KMS-11 (cell line): Measurements from ENCODE around the gene ZNF385B.

Source experiments
- H2AFZ ChIP-seq: fragments of 200-600 bp; sonication (generic); 2 replicates; pipeline ENCODE4 v1.6.1; 2016; ENCODE audit warnings: antibody characterized with exemption, mixed run types, low read depth
- H3K27ac ChIP-seq: fragments of 200-600 bp; sonication (generic); 2 replicates; pipeline ENCODE4 v1.6.1; 2016; ENCODE audit warnings: mild to moderate bottlenecking, mixed run types
- H3K27me3 ChIP-seq: fragments of 200-600 bp; sonication (generic); 2 replicates; pipeline ENCODE4 v1.6.1; 2017; ENCODE audit warnings: mild to moderate bottlenecking, low read depth, mixed run types, moderate library complexity; ENCODE audit not compliant: insufficient read depth
- H3K36me3 ChIP-seq: fragments of 200-600 bp; sonication (generic); 2 replicates; pipeline ENCODE4 v1.6.1; 2017; ENCODE audit warnings: mild to moderate bottlenecking, mixed run types; ENCODE audit not compliant: insufficient read depth
- H3K4me1 ChIP-seq: fragments of 200-600 bp; sonication (generic); 2 replicates; pipeline ENCODE4 v1.6.1; 2016; ENCODE audit warnings: mild to moderate bottlenecking, low read depth, mixed run types; ENCODE audit not compliant: poor library complexity, severe bottlenecking
- H3K4me2 ChIP-seq: fragments of 200-600 bp; sonication (generic); 2 replicates; pipeline ENCODE4 v1.7.0; 2016; ENCODE audit warnings: mild to moderate bottlenecking, mixed run types
- H3K4me3 ChIP-seq: fragments of 200-600 bp; sonication (generic); IDR thresholded peaks from 2 replicates; pipeline ENCODE4 v1.6.1; 2017; ENCODE audit warnings: low read depth, low read length, mixed read lengths; ENCODE audit not compliant: insufficient read depth
- H3K79me2 ChIP-seq: fragments of 200-600 bp; sonication (generic); 2 replicates; pipeline ENCODE4 v1.6.1; 2016; ENCODE audit warnings: low read depth, mixed run types; ENCODE audit not compliant: insufficient read depth
- H3K9ac ChIP-seq: fragments of 200-600 bp; sonication (generic); 2 replicates; pipeline ENCODE4 v1.6.1; 2016; ENCODE audit warnings: mild to moderate bottlenecking, mixed run types
- H4K20me1 ChIP-seq: fragments of 200-600 bp; sonication (generic); 2 replicates; pipeline ENCODE4 v1.6.1; 2016; ENCODE audit warnings: mild to moderate bottlenecking, mixed run types; ENCODE audit not compliant: insufficient read depth
- CTCF ChIP-seq: fragments of 200-600 bp; sonication (generic); conservative IDR thresholded peaks from 2 replicates; pipeline ENCODE4 v1.6.1; 2017; ENCODE audit warnings: low read depth, mild to moderate bottlenecking, antibody characterized with exemption, low read length, moderate library complexity, mixed read lengths

The ZNF385B gene

GRCh38 chr2:179538406-179539123 lies 322.8 kb downstream of the ZNF385B start:
- Histone ChIP-seq H3K36me3 (no peaks in the 10 kb centered on the region), H3K79me2 (no peaks in the 10 kb centered on the region), H3K4me1 (no peaks in the 10 kb centered on the region), H3K27ac (no peak overlapping the region), H3K9ac (no peak overlapping the region), H3K4me2 (no peak overlapping the region), H3K4me3 (no peak overlapping the region), H2AFZ (no peak overlapping the region), H4K20me1 (no peaks in the 10 kb centered on the region), H3K27me3 (no peaks in the 10 kb centered on the region)
- TF ChIP-seq CTCF, result no peak

DNA sequence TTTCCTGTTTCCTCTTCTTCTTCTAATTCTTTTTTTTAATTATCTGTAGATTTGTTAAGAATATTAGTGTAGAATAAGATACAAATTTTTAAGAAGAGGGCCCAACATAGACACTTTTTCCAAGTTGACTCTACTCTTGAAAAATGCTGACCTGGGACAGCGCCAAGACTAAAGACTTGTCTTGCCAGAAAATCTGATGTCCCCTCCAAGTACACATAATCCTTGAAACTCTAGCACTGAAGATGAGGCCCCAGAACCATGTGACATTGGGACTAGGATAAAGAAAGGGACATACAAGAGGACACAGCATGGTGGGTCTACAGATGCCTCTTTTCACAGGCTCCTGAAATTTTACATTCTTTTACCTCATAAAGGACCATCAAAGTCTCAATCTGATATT lies 325.2 kb downstream of the ZNF385B start:
- no peak overlapping the region for H3K27ac ChIP-seq
- H3K9ac ChIP-seq, result no peak overlapping the region
- no peak overlapping the region for H3K4me3 ChIP-seq
- no peak overlapping the region for H3K4me2 ChIP-seq
- no peak overlapping the region for H2AFZ ChIP-seq
- no peaks in the 10 kb centered on the region for H3K4me1 ChIP-seq
- TF ChIP-seq CTCF, result no peak
- no peaks in the 10 kb centered on the region for H3K36me3 ChIP-seq
- H3K79me2 ChIP-seq, result no peaks in the 10 kb centered on the region
- no peaks in the 10 kb centered on the region for H3K27me3 ChIP-seq
- H4K20me1 ChIP-seq, result no peaks in the 10 kb centered on the region

DNA sequence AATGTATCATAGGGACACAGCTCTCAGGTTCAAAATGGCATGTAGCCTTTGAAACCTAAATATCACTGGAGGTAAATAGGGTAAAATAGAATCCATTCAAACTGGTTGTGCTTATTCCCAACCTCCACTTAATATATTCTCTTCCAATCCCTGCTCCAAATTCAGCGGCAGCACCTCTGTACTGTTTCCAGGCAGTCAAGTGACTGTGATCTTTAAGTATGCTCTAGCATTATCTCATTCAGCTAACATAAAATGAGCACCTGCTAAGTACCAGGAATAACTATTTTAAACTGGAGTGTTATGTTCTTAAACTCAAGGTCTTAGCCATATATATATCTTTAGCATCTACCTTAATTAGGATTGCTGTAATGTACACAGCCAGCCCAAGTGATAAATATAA lies 327.5 kb downstream of the ZNF385B start:
- Histone ChIP-seq H2AFZ (no peak overlapping the region), H3K9ac (no peak overlapping the region), H3K79me2 (no peaks in the 10 kb centered on the region), H3K27me3 (no peaks in the 10 kb centered on the region), H3K4me3 (no peak overlapping the region), H3K27ac (no peak overlapping the region), H3K36me3 (no peaks in the 10 kb centered on the region), H4K20me1 (no peaks in the 10 kb centered on the region), H3K4me2 (no peak overlapping the region), H3K4me1 (no peaks in the 10 kb centered on the region)
- TF ChIP-seq CTCF, result no peak

GRCh38 chr2:179532863-179533278 lies 328.5 kb downstream of the ZNF385B start:
- Histone ChIP-seq H2AFZ (no peak overlapping the region), H3K36me3 (no peaks in the 10 kb centered on the region), H3K4me3 (no peak overlapping the region), H3K4me2 (no peak overlapping the region), H3K27ac (no peak overlapping the region), H3K79me2 (no peaks in the 10 kb centered on the region), H4K20me1 (no peaks in the 10 kb centered on the region), H3K9ac (no peak overlapping the region), H3K4me1 (no peaks in the 10 kb centered on the region), H3K27me3 (no peaks in the 10 kb centered on the region)
- TF ChIP-seq CTCF, result no peak
